ENCODE data around the gene AHCYL1. TPM values are rescaled to one million over a fixed set of nuclear protein-coding genes. Genes with fewer than 3 reads are reported as not detected.

The AHCYL1 gene
- total RNA-seq, 1 experiment from 2014 or later, result 89.0 TPM

DNA sequence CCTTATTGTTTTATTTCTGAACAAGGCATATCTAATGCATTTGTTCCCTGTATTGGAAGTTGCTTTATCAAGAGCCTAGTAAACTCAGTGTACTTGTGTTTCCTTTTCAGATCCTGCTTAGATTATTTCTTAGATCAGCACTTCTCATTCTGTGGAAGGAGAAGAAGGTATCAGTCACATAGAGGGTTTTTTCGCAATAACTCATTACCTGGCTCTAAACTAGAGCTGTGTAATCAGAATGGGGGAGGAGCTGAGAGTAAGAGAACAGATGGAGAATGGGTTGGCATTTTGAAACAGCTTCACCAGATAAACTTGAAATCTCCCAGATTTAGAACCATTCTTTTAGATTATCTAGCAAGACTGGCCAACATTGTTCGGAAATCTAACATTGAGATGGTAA lies 11.0 kb downstream of the AHCYL1 start:
- peaks cover 0 to 15% (median 14%) of the 10 kb centered on the region in 3 experiments; a peak in 5 of 7 replicates for H3K36me3 Mint-ChIP-seq (ENCODE audit: insufficient read depth in 1 of 3, low read depth in 3 of 3)
- Histone ChIP-seq H2BK15ac (ENCODE audit: low read depth, low read length) (no peak overlapping the region), H4K5ac (ENCODE audit: insufficient read length, low read depth, low read length) (no peak overlapping the region), H3K56ac (ENCODE audit: insufficient read length, low read depth, low read length) (no peak overlapping the region), H3K79me1 (ENCODE audit: insufficient read depth, low read depth, low read length, poor library complexity, severe bottlenecking) (peaks cover 4% of the 10 kb centered on the region), H4K91ac (ENCODE audit: insufficient read length, low read depth, low read length) (no peak overlapping the region), H2BK120ac (ENCODE audit: low read depth, low read length, poor library complexity, severe bottlenecking) (no peak overlapping the region), H3T11ph (ENCODE audit: low read length) (no peak overlapping the region), H3K27me3 (ENCODE audit: insufficient read depth, low read length) (no peaks in the 10 kb centered on the region), H3K18ac (ENCODE audit: insufficient read length, low read depth, low read length) (no peak overlapping the region), H3K27ac (ENCODE audit: insufficient read length, low read depth, low read length) (no peak overlapping the region), H3K14ac (ENCODE audit: insufficient read depth, low read length) (no peak overlapping the region), H3K4me1 (ENCODE audit: insufficient read depth, low read length) (no peaks in the 10 kb centered on the region), H3K4me2 (ENCODE audit: insufficient read depth, insufficient read length, low read length) (no peak overlapping the region), H2AFZ (ENCODE audit: low read length) (no peak overlapping the region), H4K20me1 (ENCODE audit: control insufficient read depth, insufficient read depth, insufficient read length) (no peaks in the 10 kb centered on the region), H4K8ac (replicated peaks; ENCODE audit: insufficient read length, low read depth, low read length) (no peak overlapping the region), H3K23ac (ENCODE audit: insufficient read length, low read depth, low read length) (no peak overlapping the region), H3K9me3 (ENCODE audit: control insufficient read depth, low read depth, low read length) (no peaks in the 10 kb centered on the region), H3K9ac (ENCODE audit: extremely low read depth, insufficient read length, low read length) (no peak overlapping the region), H3K23me2 (ENCODE audit: insufficient read length, low read depth, low read length, poor library complexity, severe bottlenecking) (no peaks in the 10 kb centered on the region), H2BK20ac (ENCODE audit: low read depth, low read length, poor library complexity, severe bottlenecking) (no peak overlapping the region), H2AK5ac (ENCODE audit: insufficient read length, low read length) (no peak overlapping the region), H2BK5ac (ENCODE audit: insufficient read length, low read length) (no peak overlapping the region), H2BK12ac (ENCODE audit: insufficient read length, low read depth, low read length) (no peak overlapping the region), H3K4ac (ENCODE audit: low read depth, low read length) (no peak overlapping the region), H3K79me2 (ENCODE audit: insufficient read depth, low read length) (peaks cover 2% of the 10 kb centered on the region; the same call in 1 of the 2 replicates)
- no peaks in the 10 kb centered on the region for H3K9me3 Mint-ChIP-seq
- TF ChIP-seq CTCF (conservative IDR thresholded peaks at IDR 0.05), result no peak
- no peak overlapping the region for H3K27ac Mint-ChIP-seq
- H3K27me3 Mint-ChIP-seq (ENCODE audit: low read depth), result no peaks in the 10 kb centered on the region
- DNase-seq, result no peak
- no peaks in the 10 kb centered on the region for H3K4me1 Mint-ChIP-seq
- WGBS (ENCODE audit: extremely low coverage, insufficient read length, low lambda C conversion rate), result no CpG with 5 or more reads among the region's 2 CpGs
- H3K4me3 Mint-ChIP-seq, result no peak overlapping the region

Measured in H9 (cell line).